WTC11 (cell line): ENCODE results near the gene TUSC2.

ENCODE experiments used
- ATF3 ChIP-seq: sonication (generic); formaldehyde crosslinking; conservative IDR thresholded peaks from 2 replicates; pipeline ENCODE4 v1.8.1; 2022; ENCODE audit warnings: mild to moderate bottlenecking, missing genetic modification reagents
- ZNF121 ChIP-seq: sonication (generic); formaldehyde crosslinking; IDR thresholded peaks from 2 replicates; pipeline ENCODE4 v1.8.0; 2023; ENCODE audit warnings: missing genetic modification reagents
- TF ChIP-seq, protein P1 (sequence below): sonication (generic); formaldehyde crosslinking; IDR thresholded peaks from 2 replicates; pipeline ENCODE4 v1.8.0; 2022; ENCODE audit warnings: mild to moderate bottlenecking, missing genetic modification reagents
- TF ChIP-seq, protein P2 (sequence below): sonication (generic); formaldehyde crosslinking; IDR thresholded peaks from 2 replicates; pipeline ENCODE4 v1.8.1; 2023; ENCODE audit warnings: mild to moderate bottlenecking, missing genetic modification reagents, moderate library complexity
- TF ChIP-seq, protein P3 (sequence below): sonication (generic); formaldehyde crosslinking; IDR thresholded peaks from 2 replicates; pipeline ENCODE4 v1.8.0; 2022; ENCODE audit warnings: mild to moderate bottlenecking, missing genetic modification reagents

DNA sequence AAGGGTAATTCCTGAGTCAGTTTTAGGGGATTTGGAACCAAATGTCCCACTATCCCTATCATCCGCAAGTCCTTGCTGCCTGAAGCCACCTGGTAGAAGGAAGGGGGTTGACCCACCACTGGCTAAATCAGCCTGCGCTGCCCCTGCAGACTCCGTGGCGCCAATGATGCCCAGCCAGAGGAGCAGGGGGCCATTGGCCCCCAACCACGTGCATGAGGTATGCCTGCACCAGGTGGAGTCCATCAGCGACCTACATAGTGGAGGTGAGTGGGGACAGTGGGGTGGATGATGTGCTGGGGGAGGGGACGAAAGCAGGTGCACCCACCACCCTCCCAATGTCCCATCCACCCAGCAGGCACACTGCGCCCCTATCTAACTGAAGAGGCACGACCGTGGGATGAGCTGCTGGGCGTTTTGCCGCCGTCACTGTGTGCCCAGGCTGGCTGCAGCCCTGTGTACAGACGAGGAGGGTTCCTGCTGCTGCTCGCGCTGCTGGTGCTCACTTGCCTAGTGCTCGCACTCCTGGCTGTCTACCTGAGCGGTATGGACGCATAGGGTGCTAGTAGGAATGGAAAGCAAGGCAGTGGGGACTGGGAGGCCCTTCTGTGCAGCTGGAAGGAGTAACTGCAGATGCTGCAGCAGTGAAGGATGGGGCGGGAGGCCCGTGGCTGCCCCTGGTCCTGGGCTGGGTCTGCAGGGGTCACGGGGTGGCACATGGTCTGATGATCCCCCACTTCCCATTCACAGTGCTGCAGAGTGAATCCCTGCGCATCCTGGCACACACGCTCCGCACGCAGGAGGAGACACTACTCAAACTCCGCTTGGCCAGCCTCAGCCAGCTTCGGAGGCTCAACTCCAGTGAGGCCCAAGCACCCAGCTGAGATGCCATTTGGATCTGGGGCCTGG, 41.4 kb downstream of the TUSC2 start:
- TF ChIP-seq, protein P1, sequence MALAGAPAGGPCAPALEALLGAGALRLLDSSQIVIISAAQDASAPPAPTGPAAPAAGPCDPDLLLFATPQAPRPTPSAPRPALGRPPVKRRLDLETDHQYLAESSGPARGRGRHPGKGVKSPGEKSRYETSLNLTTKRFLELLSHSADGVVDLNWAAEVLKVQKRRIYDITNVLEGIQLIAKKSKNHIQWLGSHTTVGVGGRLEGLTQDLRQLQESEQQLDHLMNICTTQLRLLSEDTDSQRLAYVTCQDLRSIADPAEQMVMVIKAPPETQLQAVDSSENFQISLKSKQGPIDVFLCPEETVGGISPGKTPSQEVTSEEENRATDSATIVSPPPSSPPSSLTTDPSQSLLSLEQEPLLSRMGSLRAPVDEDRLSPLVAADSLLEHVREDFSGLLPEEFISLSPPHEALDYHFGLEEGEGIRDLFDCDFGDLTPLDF (CRISPR knock-in tag), result no peak
- TF ChIP-seq, protein P2, sequence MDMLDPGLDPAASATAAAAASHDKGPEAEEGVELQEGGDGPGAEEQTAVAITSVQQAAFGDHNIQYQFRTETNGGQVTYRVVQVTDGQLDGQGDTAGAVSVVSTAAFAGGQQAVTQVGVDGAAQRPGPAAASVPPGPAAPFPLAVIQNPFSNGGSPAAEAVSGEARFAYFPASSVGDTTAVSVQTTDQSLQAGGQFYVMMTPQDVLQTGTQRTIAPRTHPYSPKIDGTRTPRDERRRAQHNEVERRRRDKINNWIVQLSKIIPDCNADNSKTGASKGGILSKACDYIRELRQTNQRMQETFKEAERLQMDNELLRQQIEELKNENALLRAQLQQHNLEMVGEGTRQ (CRISPR knock-in tag), result no peak
- no peak for TF ChIP-seq ZNF121 (CRISPR knock-in tag)
- TF ChIP-seq, protein P3, sequence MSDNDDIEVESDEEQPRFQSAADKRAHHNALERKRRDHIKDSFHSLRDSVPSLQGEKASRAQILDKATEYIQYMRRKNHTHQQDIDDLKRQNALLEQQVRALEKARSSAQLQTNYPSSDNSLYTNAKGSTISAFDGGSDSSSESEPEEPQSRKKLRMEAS (CRISPR knock-in tag), result no peak
- no peak for TF ChIP-seq ATF3 (CRISPR knock-in tag)
